GM18520 (cell line): Measurements from ENCODE around the gene ZNF236.

ENCODE experiments used
- ATAC-seq: cut with Tn5 transposase; IDR thresholded peaks from one replicate; pipeline ENCODE4 v1.9.1; 2021; ENCODE audit not compliant: unreplicated experiment

The ZNF236 gene

DNA sequence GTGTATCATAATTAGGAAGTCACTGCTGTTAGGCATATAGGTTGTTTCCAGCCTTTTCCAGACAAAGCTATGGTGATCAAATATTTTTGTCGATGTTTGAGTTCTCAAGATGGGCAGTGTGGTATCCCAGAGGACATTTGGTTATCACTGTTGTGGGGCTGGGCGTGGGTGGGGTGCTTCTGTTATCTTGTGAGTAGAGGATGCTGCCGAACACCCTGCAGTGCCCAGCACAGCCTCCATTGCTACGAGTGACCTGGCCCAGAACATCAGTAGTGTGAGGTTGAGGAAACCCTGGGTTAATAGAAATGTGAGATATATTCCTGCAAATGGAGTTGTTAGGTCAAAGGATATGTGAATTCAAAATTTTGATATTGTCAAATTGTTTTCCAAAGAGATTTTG is 33.2 kb downstream of the ZNF236 start:
- no peak for ATAC-seq

DNA sequence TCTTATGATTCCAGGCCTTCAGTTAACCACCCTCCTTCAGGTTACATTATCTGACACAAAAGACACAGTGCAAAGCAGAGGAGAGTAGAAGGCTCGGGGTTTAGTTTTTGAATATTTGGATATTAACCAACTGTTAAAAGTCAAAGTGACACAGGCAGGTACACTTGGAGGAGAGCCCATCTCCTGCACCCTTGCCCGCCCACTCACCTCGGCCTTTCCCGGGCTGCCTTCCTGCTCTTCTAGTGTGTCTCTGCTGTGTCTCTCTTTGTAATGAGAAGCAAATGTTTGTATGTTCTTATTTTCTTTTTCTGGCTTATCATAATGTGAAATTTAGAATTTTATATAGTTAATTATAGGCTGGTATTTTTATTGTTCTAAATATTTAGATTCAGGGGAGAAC is 35.1 kb downstream of the ZNF236 start:
- no peak for ATAC-seq

DNA sequence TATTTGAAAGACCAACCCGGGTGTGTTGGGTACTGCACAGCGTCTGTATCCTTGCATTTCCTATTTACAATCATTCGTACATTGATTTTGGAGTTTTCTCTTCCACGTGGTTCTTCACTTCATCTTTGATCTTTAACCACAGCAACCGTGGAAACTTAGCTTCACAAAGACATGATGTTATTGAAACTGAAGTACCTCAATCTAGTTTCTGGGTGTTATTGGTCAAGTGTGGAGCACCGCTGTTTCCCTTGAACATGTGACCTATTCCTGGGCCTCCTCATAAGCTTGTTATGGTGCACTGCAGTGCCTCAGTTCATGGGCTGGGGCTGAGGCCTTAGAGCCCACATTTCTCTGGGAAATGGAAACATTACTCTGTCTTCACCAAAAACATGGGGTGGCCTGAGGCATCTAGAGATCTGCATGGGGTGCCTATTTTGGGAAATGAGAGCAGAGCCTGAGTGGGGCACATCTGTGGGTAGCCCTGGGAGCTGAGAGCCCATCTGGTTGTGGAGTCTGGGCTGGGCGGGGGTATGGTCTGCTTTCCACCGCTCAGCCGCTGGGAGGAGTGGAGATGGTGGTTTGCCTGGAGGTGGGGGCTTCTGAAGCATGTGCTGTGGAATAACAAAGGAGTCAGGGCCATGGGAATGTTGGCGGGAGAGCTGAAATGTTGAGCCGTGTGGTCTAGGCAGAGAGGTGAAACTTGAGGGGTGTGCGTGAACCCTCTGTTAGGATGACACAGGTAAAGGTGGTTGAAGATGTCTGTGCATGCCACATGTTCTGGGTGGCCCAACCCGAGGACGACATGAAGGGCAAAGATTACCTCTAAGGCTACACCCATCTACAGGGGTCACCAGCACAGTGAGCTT is 37.4 kb downstream of the ZNF236 start:
- no peak for ATAC-seq

DNA sequence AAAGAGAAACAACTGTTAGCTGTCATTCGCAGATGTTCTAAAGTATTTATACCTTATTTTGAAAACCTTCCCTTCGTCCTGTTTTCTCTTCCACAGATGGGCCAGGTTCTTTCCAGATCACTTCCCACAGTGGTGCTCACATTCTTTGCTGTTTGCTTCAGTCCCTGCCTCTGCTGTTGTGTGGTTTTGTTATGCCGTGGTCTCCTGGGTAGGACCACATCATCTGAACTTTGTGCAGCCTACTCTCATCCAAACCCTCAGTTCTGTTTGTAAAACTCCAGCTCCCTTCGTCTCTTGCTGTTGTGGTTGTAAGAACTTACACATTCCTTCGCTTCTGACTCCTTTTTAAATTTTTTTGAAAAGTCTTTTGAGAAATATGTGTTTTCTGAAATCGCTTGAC is 38.1 kb downstream of the ZNF236 start:
- ATAC-seq, result no peak

DNA sequence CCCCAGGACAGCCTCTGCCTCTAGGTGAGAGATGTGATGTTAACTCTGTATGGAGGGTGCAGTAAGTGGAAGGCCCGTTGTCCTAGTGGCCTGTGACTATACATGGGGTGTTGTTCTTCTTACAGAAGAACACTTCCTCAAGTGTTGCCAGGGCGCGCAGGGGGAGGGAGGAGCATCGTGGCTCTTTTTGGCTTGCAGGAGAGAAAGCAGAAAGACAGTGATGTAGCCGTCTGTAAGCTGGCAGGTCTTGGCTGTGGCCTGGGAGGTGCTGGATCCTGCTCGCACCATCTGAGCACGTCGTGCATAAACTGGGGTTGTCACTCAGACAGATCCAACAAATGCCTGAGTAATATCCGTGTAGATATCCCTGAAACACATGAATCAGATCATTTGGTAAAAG is 44.3 kb downstream of the ZNF236 start:
- ATAC-seq, result no peak

DNA sequence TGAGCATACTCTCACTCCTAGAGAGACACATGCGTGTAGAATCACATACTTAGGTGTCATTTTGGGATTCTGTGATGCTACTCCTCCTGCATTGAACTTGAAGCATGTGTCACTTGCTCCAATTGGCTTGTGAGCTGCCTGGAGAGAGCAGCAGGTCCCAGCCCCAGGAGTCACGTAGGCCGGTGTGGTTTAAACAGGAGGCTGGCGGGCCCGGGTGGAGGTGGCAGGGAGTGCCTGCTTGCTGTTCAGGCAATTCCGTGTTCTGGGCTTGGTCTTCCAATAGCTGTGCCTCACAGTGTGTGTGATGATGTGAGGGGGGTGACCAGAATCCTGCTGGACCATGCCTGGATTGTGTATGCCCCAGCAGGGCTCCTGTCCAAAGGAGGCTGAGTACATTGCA is 51.0 kb downstream of the ZNF236 start:
- no peak for ATAC-seq

DNA sequence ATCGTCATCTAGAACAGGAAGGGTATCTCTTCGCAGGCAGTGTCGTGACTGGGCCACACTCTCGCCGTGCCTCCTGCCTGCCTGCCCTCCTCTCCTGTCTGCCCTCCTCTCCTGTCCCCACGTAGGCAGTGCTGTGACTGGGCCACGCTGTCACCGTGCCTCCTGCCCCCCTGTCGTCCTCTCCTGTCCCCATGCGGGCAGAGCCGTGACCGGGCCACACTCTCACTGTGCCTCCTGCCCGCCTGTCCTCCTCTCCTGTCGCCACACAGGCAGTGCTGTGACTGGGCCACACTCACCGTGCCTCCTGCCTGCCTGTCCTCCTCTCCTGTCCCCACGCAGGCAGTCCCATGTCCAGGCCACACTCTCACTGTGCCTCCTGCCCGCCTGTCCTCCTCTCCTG is 51.4 kb downstream of the ZNF236 start:
- no peak for ATAC-seq

DNA sequence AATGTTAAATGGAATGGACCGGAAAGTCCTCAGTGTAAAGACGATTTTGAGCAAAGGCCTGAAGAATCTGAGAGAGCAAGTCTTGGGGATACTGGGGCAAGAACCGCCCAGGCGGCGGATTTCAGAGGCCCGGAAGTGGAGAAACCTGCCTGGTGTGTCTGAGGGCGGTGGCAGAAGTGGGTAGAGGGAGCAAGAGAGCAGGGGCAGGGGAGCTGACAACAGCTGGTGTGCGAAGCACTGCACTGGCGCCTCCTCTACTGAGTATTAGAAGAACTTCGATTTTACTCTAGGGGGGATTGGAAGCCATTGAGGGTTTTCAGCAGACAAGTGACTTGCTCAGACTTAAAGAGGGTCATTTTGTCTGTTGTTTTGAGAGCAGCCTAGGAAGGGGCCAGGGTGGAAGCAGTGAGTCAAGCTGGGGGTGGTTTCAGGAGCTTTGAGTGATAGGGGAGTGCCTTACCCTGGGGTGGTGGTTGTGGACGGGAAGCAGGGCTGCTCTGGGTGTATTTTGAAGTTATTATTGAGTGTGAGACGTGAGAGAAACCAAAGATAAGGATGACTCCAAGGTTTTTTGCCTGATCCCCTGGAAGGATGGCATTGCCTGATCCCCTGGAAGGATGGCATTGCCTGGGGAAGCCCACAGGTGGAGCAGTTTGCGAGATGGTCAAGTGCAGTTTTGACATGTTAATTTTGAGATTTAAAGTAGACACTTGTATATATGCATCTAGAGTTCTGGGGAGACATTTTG is 52.5 kb downstream of the ZNF236 start:
- no peak for ATAC-seq

DNA sequence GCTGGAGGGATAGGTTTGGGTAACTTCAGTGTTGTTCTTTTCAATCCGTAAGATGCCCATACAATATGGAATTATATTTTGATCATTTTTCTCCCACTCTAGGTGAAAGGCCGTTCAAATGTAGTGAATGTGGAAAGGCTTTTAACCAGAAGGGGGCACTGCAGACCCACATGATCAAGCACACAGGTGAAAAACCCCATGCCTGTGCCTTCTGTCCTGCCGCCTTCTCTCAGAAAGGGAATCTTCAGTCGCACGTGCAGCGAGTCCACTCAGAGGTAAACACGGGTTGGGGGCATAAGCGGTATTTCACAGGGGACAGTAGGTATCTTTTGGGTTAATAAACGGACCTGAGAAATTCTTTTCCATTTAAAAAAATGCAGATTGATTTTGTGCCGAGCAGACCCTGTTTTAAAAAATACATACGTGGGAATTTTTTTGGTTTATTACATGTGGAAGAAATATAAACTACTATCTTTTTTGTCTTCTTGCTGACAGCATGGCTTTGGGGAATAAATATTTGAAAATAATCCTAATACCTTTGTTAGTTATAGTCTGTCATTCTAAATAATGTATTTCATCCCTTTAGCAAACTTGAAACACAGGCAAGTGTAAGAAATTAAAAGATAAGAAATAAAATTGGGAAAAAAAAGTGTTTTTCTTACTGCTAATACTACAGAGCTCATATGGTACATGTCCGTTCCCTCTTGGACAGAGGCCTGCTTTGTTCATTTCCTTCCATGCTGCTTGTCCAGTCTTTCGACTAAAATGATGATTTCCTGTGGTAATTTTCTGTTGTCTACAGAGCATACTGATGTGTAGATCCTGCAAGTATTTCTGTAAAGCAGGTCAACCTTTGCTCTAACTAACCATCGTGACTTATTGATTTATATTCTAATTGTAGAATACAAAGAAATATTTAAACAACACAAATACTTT is 53.3 kb downstream of the ZNF236 start:
- ATAC-seq, result no peak

DNA sequence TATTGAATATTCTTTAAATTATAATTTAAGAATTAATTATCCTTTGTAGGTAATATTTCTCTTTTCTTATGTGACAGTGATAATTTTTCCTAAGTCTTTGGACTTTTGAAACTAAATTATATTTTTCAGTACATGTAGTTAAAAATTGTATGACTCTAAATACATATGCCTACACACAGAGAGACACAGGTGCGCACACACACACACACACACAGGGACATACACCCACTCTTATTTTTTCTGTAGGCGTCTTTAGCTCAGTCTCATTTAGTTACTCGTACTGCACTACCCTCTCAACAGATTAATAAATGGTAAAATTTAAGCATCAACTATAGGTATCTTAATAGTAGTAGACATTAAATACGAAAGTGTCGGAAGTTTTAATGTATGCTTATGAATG is 56.1 kb downstream of the ZNF236 start:
- ATAC-seq, result no peak

DNA sequence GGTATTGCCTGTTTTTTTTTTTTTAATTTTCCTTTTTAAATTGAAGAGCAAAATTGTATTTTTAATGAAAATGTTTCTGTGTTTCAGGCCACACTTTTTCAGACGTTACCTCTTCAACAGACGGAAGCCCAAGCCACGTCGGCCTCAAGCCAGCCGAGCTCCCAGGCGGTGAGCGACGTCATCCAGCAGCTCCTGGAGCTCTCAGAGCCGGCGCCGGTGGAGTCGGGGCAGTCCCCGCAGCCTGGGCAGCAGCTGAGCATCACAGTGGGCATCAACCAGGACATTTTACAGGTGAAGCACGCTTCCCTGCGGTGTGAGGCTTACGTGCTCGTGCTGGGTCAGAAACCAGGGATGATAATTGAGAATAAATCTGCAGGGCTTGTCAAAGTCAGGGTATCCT is 57.7 kb downstream of the ZNF236 start:
- no peak for ATAC-seq

DNA sequence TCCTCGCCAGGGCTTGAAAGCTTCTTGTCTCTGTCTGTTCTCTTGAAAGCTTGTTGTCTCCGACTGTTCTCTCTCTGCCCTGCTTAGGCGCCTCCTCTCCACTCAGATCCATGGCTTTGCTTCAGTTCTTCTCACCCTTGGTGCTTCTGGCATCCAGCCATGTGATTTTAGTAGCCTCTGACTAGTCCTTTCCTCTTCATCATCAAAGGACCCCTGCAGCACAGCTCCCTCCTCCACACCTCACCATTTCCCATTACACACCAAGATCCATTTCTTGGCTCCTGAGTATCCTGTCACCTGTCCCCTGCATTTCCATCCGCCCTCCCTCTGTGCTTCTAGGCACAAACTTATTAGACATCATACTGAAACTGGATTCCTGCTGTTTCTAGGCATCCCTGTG is 59.4 kb downstream of the ZNF236 start:
- no peak for ATAC-seq

DNA sequence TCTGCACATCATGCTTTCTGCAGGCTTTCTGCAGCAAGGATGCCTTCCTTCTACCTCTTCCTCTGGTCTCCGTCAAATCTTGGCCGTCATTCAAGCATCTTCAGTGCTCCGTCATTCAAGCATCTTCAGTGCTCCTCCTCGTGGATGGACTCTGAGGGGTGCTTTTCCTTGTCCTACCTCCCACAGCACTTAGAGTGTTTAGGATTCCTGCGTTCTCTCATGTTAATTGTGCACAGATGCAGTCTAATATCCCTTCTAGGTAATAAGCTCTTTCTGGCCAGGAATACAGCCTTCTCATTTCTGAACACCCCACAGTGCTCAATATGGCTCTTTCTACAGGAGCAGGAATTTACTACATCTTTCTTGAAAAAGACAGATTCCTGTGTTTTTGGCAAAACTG is 59.8 kb downstream of the ZNF236 start:
- ATAC-seq, result no peak

DNA sequence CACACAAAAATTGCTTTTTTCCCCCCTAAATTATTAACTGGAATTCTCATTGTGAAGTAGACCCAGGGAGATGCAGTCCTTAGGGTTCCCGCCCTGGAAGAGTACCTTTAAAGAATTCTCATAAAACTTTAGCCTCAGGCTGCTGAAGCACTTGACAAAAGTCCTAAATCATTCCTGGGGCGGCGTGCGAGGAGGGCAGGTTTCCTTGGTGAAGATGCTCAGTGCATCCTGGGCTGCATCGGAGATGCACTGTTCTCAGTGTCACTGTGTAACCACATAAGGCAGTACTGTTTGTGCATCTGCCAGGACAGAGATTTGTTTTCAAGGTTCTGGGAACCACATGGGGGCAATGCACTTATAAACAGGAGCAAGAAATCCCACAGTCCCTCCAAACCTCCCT is 62.6 kb downstream of the ZNF236 start:
- ATAC-seq, result no peak

DNA sequence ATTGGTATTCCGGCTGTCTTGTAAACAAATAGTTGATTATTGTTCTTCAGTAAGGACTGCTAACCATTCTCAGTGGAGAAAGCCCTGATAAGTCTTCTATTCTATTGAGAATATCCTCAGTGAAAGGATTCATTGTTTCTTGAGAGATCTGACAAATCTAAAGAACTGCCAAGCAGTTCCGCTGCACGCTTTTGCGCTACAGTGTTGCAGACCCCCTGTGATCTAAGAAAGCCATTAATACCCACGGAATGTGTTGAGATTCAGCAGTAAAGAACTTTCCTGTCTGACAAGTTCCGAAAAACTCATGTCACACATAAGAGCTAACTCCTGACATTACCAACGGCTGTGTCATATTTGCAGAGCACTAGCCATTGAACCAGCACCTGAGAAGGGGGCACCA is 63.8 kb downstream of the ZNF236 start:
- no peak for ATAC-seq

DNA sequence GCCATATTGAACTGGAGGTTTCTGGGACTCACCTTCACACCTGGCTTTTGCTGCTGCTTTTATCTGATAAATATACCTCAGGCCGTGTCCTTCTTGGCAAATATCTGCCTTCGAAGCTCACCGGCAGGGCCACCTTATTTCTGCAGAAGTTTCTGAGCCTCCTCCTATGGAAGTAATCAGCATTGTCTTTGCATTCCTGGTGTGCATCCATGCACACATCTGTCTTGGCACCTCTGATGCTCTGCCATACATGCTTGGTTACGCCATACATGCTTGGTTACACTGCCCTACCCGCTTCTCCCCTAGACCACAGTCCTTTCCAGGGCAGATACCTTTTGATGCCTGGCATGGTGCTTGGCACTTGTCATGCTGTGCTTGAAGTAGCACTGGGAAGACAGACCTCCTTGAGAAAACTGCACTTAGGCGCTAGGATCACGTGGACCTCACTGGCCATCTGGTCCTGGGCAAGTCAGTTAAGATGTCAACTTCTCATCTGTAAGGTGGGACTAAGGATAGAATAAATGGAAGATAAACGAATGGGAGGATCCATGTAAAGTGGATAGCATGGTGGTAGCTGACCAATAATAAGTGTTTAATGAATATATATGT is 66.8 kb downstream of the ZNF236 start:
- ATAC-seq, result no peak

DNA sequence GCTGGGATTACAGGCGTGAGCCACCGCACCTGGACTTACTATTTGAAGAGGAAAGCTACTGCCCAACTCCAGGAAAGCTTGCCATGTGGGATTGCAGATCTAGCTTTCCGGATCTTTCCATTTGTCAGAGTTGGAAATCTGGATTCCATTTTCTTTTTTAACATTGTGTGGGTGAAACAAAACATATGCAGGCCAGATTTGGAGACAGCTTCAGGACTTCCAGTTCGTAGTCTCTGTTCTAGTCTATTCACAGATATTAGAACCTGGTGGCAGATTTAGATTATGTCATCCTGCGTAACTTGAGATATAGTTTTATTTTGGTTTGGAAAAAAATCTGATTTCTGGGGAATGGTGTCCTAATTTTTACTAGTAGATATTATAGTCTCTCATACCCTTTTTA is 70.5 kb downstream of the ZNF236 start:
- ATAC-seq, result no peak

DNA sequence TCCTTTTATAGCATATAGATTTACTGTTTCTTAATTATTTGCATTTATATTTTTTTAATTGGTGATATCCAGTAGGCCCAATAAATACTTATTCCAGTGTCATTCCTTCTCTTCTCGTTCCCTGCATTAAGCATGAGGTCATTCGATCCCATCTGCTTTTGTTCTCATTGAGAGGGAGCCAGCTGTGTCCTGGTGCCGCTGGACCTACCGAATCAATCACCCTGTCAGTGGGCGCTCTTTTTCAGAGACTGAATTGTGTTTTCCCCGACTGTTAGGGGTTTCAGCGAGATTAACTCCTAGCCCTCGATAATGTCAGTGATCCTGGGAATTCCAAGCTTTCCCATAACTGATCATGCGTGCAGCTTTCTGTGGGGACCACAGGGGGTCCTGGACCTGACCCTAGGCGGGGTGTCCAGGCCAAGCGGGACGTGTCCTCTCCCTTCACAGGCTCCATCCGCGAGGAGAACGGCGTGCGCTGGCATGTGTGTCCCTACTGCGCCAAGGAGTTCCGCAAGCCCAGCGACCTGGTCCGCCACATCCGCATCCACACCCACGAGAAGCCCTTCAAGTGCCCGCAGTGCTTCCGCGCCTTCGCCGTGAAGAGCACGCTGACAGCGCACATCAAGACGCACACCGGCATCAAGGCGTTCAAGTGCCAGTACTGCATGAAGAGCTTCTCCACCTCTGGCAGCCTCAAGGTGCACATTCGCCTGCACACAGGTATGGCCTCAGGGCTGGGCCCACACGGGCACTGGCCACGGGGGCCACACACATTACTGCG is 72.4 kb downstream of the ZNF236 start:
- ATAC-seq, result no peak

DNA sequence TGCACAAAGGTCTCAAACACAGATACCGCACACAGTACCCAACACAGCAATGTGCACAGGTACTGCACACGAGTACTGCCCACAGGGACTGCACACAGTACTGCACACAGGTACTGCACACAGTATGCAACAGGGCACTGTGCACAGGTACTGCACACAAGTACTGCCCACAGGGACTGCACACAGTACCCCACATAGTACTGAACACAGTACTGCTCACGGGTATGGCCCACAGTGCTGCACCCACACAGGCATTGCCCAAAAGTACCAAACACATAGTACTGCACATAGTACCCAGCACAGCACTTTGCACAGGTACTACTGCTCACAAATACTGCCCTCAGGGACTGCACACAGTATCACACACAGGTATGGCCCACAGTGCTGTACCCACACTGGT is 73.1 kb downstream of the ZNF236 start:
- ATAC-seq, result no peak

DNA sequence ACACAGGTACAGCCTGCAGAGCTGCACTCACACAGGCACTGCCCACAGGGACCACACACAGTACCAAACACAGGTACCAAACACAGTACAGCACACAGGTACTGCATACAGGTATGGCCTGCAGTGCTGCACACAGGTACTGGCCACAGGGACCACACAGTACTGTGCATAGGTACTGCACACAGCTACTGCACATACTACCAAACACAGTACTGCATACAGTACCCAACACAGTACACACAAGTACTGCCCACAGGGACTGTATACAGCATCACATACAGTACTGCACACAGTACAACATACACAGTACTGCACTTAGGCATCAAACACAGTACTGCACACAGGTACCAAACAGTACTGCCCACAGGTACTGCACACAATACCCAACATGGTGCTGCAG is 74.3 kb downstream of the ZNF236 start:
- no peak for ATAC-seq
